IMR-90 (cell line): ENCODE measurements around the gene GABPA. TPM values are rescaled to one million over a fixed set of nuclear protein-coding genes. Genes with fewer than 3 reads are reported as not detected.

ENCODE experiments used
- ATAC-seq: fragments of 200-7000 bp; cut with Tn5 transposase; 2 replicates; pipeline ENCODE4 v1.9.1; 2020; ENCODE audit warnings: low read depth, mild to moderate bottlenecking, moderate library complexity
- BruUV-seq: library from RNA; stranded (reverse); fragments of 400-500 nt; replicated peaks from 2 replicates; lab custom pipeline; 2021; lab: Mats Ljungman, UMichigan
- CTCF ChIA-PET: fragments of 300-600 bp; formaldehyde crosslinking; extraction: SDS; loops from one replicate; lab custom pipeline; 2021; ENCODE audit warnings: antibody characterized with exemption; lab: Yijun Ruan, JAX
- POLR2A ChIA-PET: fragments of 300-600 bp; sonication (Branson Sonifier 250); formaldehyde crosslinking; loops from one replicate; lab custom pipeline; 2022; ENCODE audit warnings: antibody characterized with exemption; ENCODE audit not compliant: unreplicated experiment; lab: Charles Lee
- DNase-seq: peaks from one replicate; pipeline ENCODE4 v3.0.0; 2013
- H2AFZ ChIP-seq: replicated peaks from 2 replicates; pipeline ENCODE3; 2013; ENCODE audit warnings: low read length, mild to moderate bottlenecking; ENCODE audit not compliant: poor library complexity
- H2AK5ac ChIP-seq: 2 replicates; pipeline ENCODE4 v1.6.1; 2013; ENCODE audit warnings: low read depth, low read length, inconsistent platforms
- H2AK9ac ChIP-seq: replicated peaks from 2 replicates; pipeline ENCODE3; 2013; ENCODE audit warnings: mild to moderate bottlenecking, low read depth, low read length, moderate library complexity; ENCODE audit not compliant: poor library complexity
- H2BK120ac ChIP-seq: 2 replicates; pipeline ENCODE4 v1.6.1; 2013; ENCODE audit warnings: low read depth, low read length, inconsistent platforms
- H2BK15ac ChIP-seq: 3 replicates; pipeline ENCODE4 v1.6.1; 2013; ENCODE audit warnings: low read depth, low read length, inconsistent platforms
- H2BK20ac ChIP-seq: 2 replicates; pipeline ENCODE4 v1.6.1; 2013; ENCODE audit warnings: low read depth, mild to moderate bottlenecking, inconsistent platforms, low read length, moderate library complexity
- H2BK5ac ChIP-seq: 2 replicates; pipeline ENCODE4 v1.6.1; 2013; ENCODE audit warnings: mild to moderate bottlenecking, low read depth, low read length, inconsistent platforms; ENCODE audit not compliant: poor library complexity, severe bottlenecking
- H3K14ac ChIP-seq: replicated peaks from 2 replicates; pipeline ENCODE4 v1.6.1; 2013; ENCODE audit warnings: low read depth, low read length, inconsistent platforms
- H3K18ac ChIP-seq: 2 replicates; pipeline ENCODE4 v1.6.1; 2013; ENCODE audit warnings: low read depth, low read length, control low read depth
- H3K23ac ChIP-seq: 2 replicates; pipeline ENCODE4 v1.6.1; 2013; ENCODE audit warnings: low read depth, low read length, inconsistent platforms
- H3K27ac ChIP-seq: 2 replicates; pipeline ENCODE4 v1.5.1; 2013; ENCODE audit warnings: mild to moderate bottlenecking, control low read depth, low read length; ENCODE audit not compliant: insufficient read depth
- H3K27me3 ChIP-seq: 2 replicates; pipeline ENCODE4 v1.6.1; 2013; ENCODE audit warnings: low read length; ENCODE audit not compliant: control insufficient read depth, insufficient read depth
- H3K36me3 ChIP-seq: 2 replicates; pipeline ENCODE4 v1.6.1; 2013; ENCODE audit warnings: low read length, mixed read lengths; ENCODE audit not compliant: control insufficient read depth, insufficient read depth
- H3K4ac ChIP-seq: 2 replicates; pipeline ENCODE4 v1.6.1; 2013; ENCODE audit warnings: low read depth, low read length, inconsistent platforms
- H3K4me1 ChIP-seq: 2 replicates; pipeline ENCODE4 v1.6.1; 2013; ENCODE audit warnings: low read length, mixed read lengths; ENCODE audit not compliant: control insufficient read depth, insufficient read depth
- H3K4me2 ChIP-seq: 2 replicates; pipeline ENCODE4 v1.6.1; 2013; ENCODE audit warnings: low read depth, mild to moderate bottlenecking, control low read depth, low read length, moderate library complexity
- H3K4me3 ChIP-seq: 2 replicates; pipeline ENCODE4 v1.5.1; 2013; ENCODE audit warnings: low read depth, mild to moderate bottlenecking, control low read depth, low read length, moderate library complexity; ENCODE audit not compliant: insufficient read depth
- H3K56ac ChIP-seq: 2 replicates; pipeline ENCODE4 v1.6.1; 2013; ENCODE audit warnings: low read length, inconsistent platforms; ENCODE audit not compliant: insufficient read depth; ENCODE audit errors: extremely low read depth
- H3K79me1 ChIP-seq, 2 experiments: 2 replicates each; pipeline ENCODE4 v1.6.1; 2013; ENCODE audit warnings: low read length in 2 of 2, inconsistent platforms in 1 of 2, low read depth in 1 of 2
- H3K9ac ChIP-seq: 2 replicates; pipeline ENCODE4 v1.6.1; 2013; ENCODE audit warnings: low read depth, low read length, control low read depth
- H3K9me1 ChIP-seq: 2 replicates; pipeline ENCODE4 v1.6.1; 2013; ENCODE audit warnings: low read length, inconsistent platforms; ENCODE audit not compliant: insufficient read depth
- H3K9me3 ChIP-seq: 2 replicates; pipeline ENCODE4 v1.6.1; 2013; ENCODE audit warnings: low read length; ENCODE audit not compliant: control insufficient read depth, insufficient read depth
- H4K20me1 ChIP-seq: 2 replicates; pipeline ENCODE4 v1.6.1; 2013; ENCODE audit warnings: low read length, inconsistent platforms; ENCODE audit not compliant: insufficient read depth
- H4K5ac ChIP-seq: 2 replicates; pipeline ENCODE4 v1.6.1; 2013; ENCODE audit warnings: mild to moderate bottlenecking, low read depth, low read length, control low read depth
- H4K8ac ChIP-seq, 2 experiments: 2 replicates each; pipeline ENCODE4 v1.6.1; 2013; ENCODE audit warnings: low read depth in 2 of 2, low read length in 2 of 2, control low read depth in 1 of 2, inconsistent platforms in 1 of 2
- H4K91ac ChIP-seq: 2 replicates; pipeline ENCODE4 v1.6.1; 2013; ENCODE audit warnings: low read depth, low read length, inconsistent platforms; ENCODE audit not compliant: insufficient read depth
- BHLHE40 ChIP-seq: fragments of 150-350 bp; IDR thresholded peaks from 2 replicates; pipeline ENCODE4 v1.6.1; 2016; ENCODE audit warnings: mild to moderate bottlenecking, low read depth, low read length
- CEBPB ChIP-seq: IDR thresholded peaks from 2 replicates; pipeline ENCODE4 v1.6.1; 2012; ENCODE audit warnings: low read depth, low read length, improper control_type of control experiment
- CHD1 ChIP-seq: IDR thresholded peaks from 2 replicates; pipeline ENCODE4 v1.6.1; 2012; ENCODE audit warnings: low read depth, low read length, improper control_type of control experiment
- CTCF ChIP-seq: conservative IDR thresholded peaks from 2 replicates; pipeline ENCODE4 v1.5.1; 2012; ENCODE audit warnings: mild to moderate bottlenecking, low read depth, low read length, improper control_type of control experiment
- ELK1 ChIP-seq: fragments of 150-350 bp; IDR thresholded peaks from 2 replicates; pipeline ENCODE4 v1.6.1; 2016; ENCODE audit warnings: low read depth, mild to moderate bottlenecking, low read length, moderate library complexity, borderline replicate concordance
- FOS ChIP-seq: fragments of 150-350 bp; IDR thresholded peaks from 2 replicates; pipeline ENCODE4 v1.6.1; 2016; ENCODE audit warnings: low read depth, low read length
- MAFK ChIP-seq: IDR thresholded peaks from 2 replicates; pipeline ENCODE4 v1.6.1; 2012; ENCODE audit warnings: low read depth, low read length, improper control_type of control experiment
- MAZ ChIP-seq: IDR thresholded peaks from 2 replicates; pipeline ENCODE4 v1.6.1; 2012; ENCODE audit warnings: low read depth, mild to moderate bottlenecking, low read length, improper control_type of control experiment, moderate library complexity, borderline replicate concordance
- MXI1 ChIP-seq: IDR thresholded peaks from 2 replicates; pipeline ENCODE4 v1.6.1; 2012; ENCODE audit warnings: low read depth, mild to moderate bottlenecking, low read length, moderate library complexity, borderline replicate concordance
- NFE2L2 ChIP-seq: fragments of 150-350 bp; IDR thresholded peaks from 2 replicates; pipeline ENCODE4 v1.6.1; 2016; ENCODE audit warnings: low read depth, mild to moderate bottlenecking, low read length
- POLR2A ChIP-seq: IDR thresholded peaks from 2 replicates; pipeline ENCODE4 v1.6.1; 2012; ENCODE audit warnings: mild to moderate bottlenecking, low read depth, low read length
- RAD21 ChIP-seq: IDR thresholded peaks from 2 replicates; pipeline ENCODE4 v1.6.1; 2012; ENCODE audit warnings: low read length, improper control_type of control experiment
- RCOR1 ChIP-seq: IDR thresholded peaks from 2 replicates; pipeline ENCODE4 v1.6.1; 2012; ENCODE audit warnings: mild to moderate bottlenecking, low read length, improper control_type of control experiment; ENCODE audit not compliant: insufficient replicate concordance
- RFX5 ChIP-seq: IDR thresholded peaks from 2 replicates; pipeline ENCODE4 v1.8.0; 2012; ENCODE audit warnings: low read depth, mild to moderate bottlenecking, low read length, moderate library complexity
- SMC3 ChIP-seq: fragments of 150-350 bp; IDR thresholded peaks from 2 replicates; pipeline ENCODE4 v1.6.1; 2016; ENCODE audit warnings: low read depth, mild to moderate bottlenecking, antibody characterized with exemption, low read length, moderate library complexity
- USF2 ChIP-seq: fragments of 150-350 bp; IDR thresholded peaks from 2 replicates; pipeline ENCODE4 v1.6.1; 2017; ENCODE audit warnings: mild to moderate bottlenecking, antibody characterized with exemption, low read length, low read depth
- WGBS, 2 experiments: methylation state at CpG; one replicate each; pipeline versions ENCODE4 v1.1.5 to v1.1.7; 2013; ENCODE audit warnings: missing lambda C conversion rate in 2 of 2; ENCODE audit not compliant: insufficient read length in 1 of 2; ENCODE audit errors: extremely low coverage in 2 of 2; 5-methylcytosine and 5-hydroxymethylcytosine counted together
- dilution Hi-C: fragments of 300-500 bp; cut with HindIII; formaldehyde crosslinking; loops from one replicate; pipeline ENCODE4 v1.14.3; 2018; ENCODE audit warnings: low sequenced_read_pairs; ENCODE audit not compliant: unreplicated experiment
- in situ Hi-C: fragments of 300-500 bp; cut with MboI; formaldehyde crosslinking; loops from 3 replicates; pipeline ENCODE4 v1.14.3; 2019; ENCODE audit warnings: low sequenced_read_pairs, inconsistent platforms, mixed read lengths
- intact Hi-C: fragments of 100-400 bp; cut with micrococcal nuclease; formaldehyde crosslinking; loops from 2 replicates; pipeline ENCODE4 v1.10.0; 2022
- polyA plus RNA-seq, 3 experiments: library from polyadenylated mRNA; depleted of rRNA; stranded (reverse); fragments of >200 nt; gene quantifications; 2 replicates each; pipeline ENCODE4 v1.2.3, GENCODE V29; 2012; ENCODE audit warnings: low replicate concordance in 1 of 3
- total RNA-seq: library from RNA; depleted of rRNA; stranded (reverse); fragments of >200 nt; gene quantifications from 2 replicates; pipeline ENCODE4 v1.2.3, GENCODE V29; 2012

Gene GABPA
- total and polyA plus RNA-seq, 2 of the 4 experiments (the other 2 are of a cell fraction): 9.0 to 17.0 TPM

GRCh38 chr21:25710550-25710949 lies 24.2 kb upstream of the GABPA start:
- H2BK15ac ChIP-seq: no peak overlapping the region
- H4K20me1 ChIP-seq: no peaks in the 10 kb centered on the region
- H3K23ac ChIP-seq: no peak overlapping the region
- no peaks in the 10 kb centered on the region for H3K4me1 ChIP-seq
- no peak overlapping the region for H3K4me2 ChIP-seq
- no peak overlapping the region for H3K56ac ChIP-seq
- H3K4ac ChIP-seq: no peak overlapping the region; the same call in 1 of the 2 replicates
- 0 out of 2 replicates have a peak, but pooled peaks cover 3% of the 10 kb centered on the region for H3K9me1 ChIP-seq
- H3K9me3 ChIP-seq: no peaks in the 10 kb centered on the region
- H4K5ac ChIP-seq: no peak overlapping the region
- H2BK120ac ChIP-seq: no peak overlapping the region
- no peak overlapping the region for H2AFZ ChIP-seq
- WGBS, 2 experiments: 63% methylated on average over 1 of the region's 5 CpGs; no CpG with 5 or more reads in 1 of the 2 experiments
- H4K8ac ChIP-seq: no peak overlapping the region
- no peak overlapping the region for H2BK20ac ChIP-seq
- H2BK5ac ChIP-seq: no peak overlapping the region
- H3K27me3 ChIP-seq: no peaks in the 10 kb centered on the region
- no peak overlapping the region for H3K14ac ChIP-seq
- in situ Hi-C loops (no loop called here), dilution Hi-C loops (no loop called here), intact Hi-C loops (no loop called here)
- POLR2A ChIA-PET: no interaction called here
- no peak overlapping the region for H2AK5ac ChIP-seq
- ATAC-seq (no peak), DNase-seq (no peak)
- CTCF ChIA-PET: no interaction called here
- no peak overlapping the region for H2AK9ac ChIP-seq
- no peak overlapping the region for H3K27ac ChIP-seq
- H4K91ac ChIP-seq: no peak overlapping the region
- H3K9ac ChIP-seq: no peak overlapping the region
- H3K36me3 ChIP-seq: no peaks in the 10 kb centered on the region
- no peak overlapping the region for H3K4me3 ChIP-seq
- no TSS peak for BruUV-seq
- no peaks in the 10 kb centered on the region for H3K79me1 ChIP-seq
- TF ChIP-seq CTCF: no peak
- no peak for TF ChIP-seq FOS
- TF ChIP-seq MXI1: no peak
- no peak for TF ChIP-seq MAZ
- no peak for TF ChIP-seq MAFK
- TF ChIP-seq USF2: no peak
- TF ChIP-seq BHLHE40: no peak
- no peak for TF ChIP-seq POLR2A
- no peak for TF ChIP-seq RFX5
- TF ChIP-seq RAD21: no peak
- TF ChIP-seq SMC3: no peak
- no peak for TF ChIP-seq NFE2L2
- no peak for TF ChIP-seq CEBPB
- TF ChIP-seq CHD1: no peak
- TF ChIP-seq ELK1: no peak
- no peak for TF ChIP-seq RCOR1
- no peak overlapping the region for H3K18ac ChIP-seq
